GM12878 (cell line): ENCODE measurements around the gene RTF2. TPM values are rescaled to one million over a fixed set of nuclear protein-coding genes. Genes with fewer than 3 reads are reported as not detected.

ENCODE experiments used
- ATAC-seq: fragments of 200-7000 bp; cut with Tn5 transposase; 3 replicates; pipeline ENCODE4 v1.9.1; 2020; ENCODE audit warnings: mild to moderate bottlenecking, moderate library complexity
- BruUV-seq: library from RNA; stranded (reverse); fragments of 400-500 nt; replicated peaks from 2 replicates; lab custom pipeline; 2021; lab: Mats Ljungman, UMichigan
- CTCF ChIA-PET: fragments of 300-600 bp; sonication (Branson Sonifier 250); formaldehyde crosslinking; extraction: SDS; loops from one replicate; lab custom pipeline; 2021; ENCODE audit warnings: inconsistent platforms; lab: Yijun Ruan, JAX
- POLR2A ChIA-PET: fragments of 350-600 bp; formaldehyde crosslinking; extraction: SDS; loops from one replicate; lab custom pipeline; 2021; ENCODE audit warnings: inconsistent platforms; lab: Charles Lee
- RAD21 ChIA-PET: fragments of 300-600 bp; sonication (Branson Sonifier 250); formaldehyde crosslinking; loops from one replicate; lab custom pipeline; 2023; ENCODE audit warnings: antibody characterized with exemption; ENCODE audit not compliant: unreplicated experiment; lab: Charles Lee
- SMC1A ChIA-PET: fragments of 300-600 bp; sonication (Branson Sonifier 250); formaldehyde crosslinking; loops from one replicate; lab custom pipeline; 2023; ENCODE audit not compliant: unreplicated experiment, uncharacterized antibody; lab: Charles Lee
- DNase-seq: peaks from one replicate; pipeline ENCODE4 v3.0.0-alpha.2; 2011; ENCODE audit warnings: low read depth, low spot score
- FAIRE-seq: peaks from 3 replicates; lab custom pipeline; 2011; peaks lifted over from hg19 to GRCh38; lab: Jason Lieb, UNC
- H2AFZ ChIP-seq: 2 replicates; pipeline ENCODE4 v1.6.0; 2011; ENCODE audit warnings: low read depth, low read length, control low read depth; ENCODE audit not compliant: control insufficient read depth
- H3K27ac ChIP-seq: 2 replicates; pipeline ENCODE4 v1.5.1; 2011; ENCODE audit warnings: control low read depth; ENCODE audit not compliant: control insufficient read depth, insufficient read depth
- H3K27me3 ChIP-seq, 2 experiments: replicated peaks in 1 of 2; 2 replicates each; pipeline versions ENCODE4 v1.6.0 to v1.6.1; 2011; ENCODE audit warnings: low read length in 1 of 2; ENCODE audit not compliant: control insufficient read depth in 2 of 2, insufficient read depth in 2 of 2
- H3K36me3 ChIP-seq, 2 experiments: 2 replicates each; pipeline ENCODE4 v1.5.1; 2011; ENCODE audit warnings: low read length in 1 of 2; ENCODE audit not compliant: control insufficient read depth in 2 of 2, insufficient read depth in 2 of 2
- H3K4me1 ChIP-seq: 2 replicates; pipeline ENCODE4 v1.6.1; 2011; ENCODE audit warnings: mild to moderate bottlenecking, low read length, moderate library complexity, mixed read lengths; ENCODE audit not compliant: control insufficient read depth, insufficient read depth
- H3K4me2 ChIP-seq: 2 replicates; pipeline ENCODE4 v1.6.0; 2011; ENCODE audit warnings: control low read depth; ENCODE audit not compliant: control insufficient read depth, insufficient read depth
- H3K4me3 ChIP-seq: fragments of 200-600 bp; sonication (generic); 2 replicates; pipeline ENCODE4 v1.5.1; 2016
- H3K79me2 ChIP-seq: 2 replicates; pipeline ENCODE4 v1.6.0; 2011; ENCODE audit warnings: low read length; ENCODE audit not compliant: control insufficient read depth, insufficient read depth
- H3K9ac ChIP-seq: 2 replicates; pipeline ENCODE4 v1.8.0; 2011; ENCODE audit warnings: low read length, control low read depth, mixed read lengths; ENCODE audit not compliant: control insufficient read depth, insufficient read depth
- H3K9me3 ChIP-seq: replicated peaks from 3 replicates; pipeline ENCODE4 v1.5.1; 2011; ENCODE audit warnings: mild to moderate bottlenecking, low read length; ENCODE audit not compliant: control insufficient read depth, insufficient read depth
- H4K20me1 ChIP-seq: 2 replicates; pipeline ENCODE4 v1.6.0; 2011; ENCODE audit not compliant: control insufficient read depth, insufficient read depth
- CHD1 ChIP-seq: IDR thresholded peaks from 2 replicates; pipeline ENCODE4 v1.6.1; 2012; ENCODE audit warnings: low read depth, low read length, improper control_type of control experiment
- HDGF ChIP-seq: fragments of 450-650 bp; IDR thresholded peaks from 2 replicates; pipeline ENCODE4 v1.6.1; 2016; ENCODE audit warnings: antibody characterized with exemption
- MEF2B ChIP-seq: fragments of 450-650 bp; IDR thresholded peaks from 2 replicates; pipeline ENCODE4 v1.6.1; 2018; ENCODE audit warnings: mild to moderate bottlenecking, moderate library complexity; ENCODE audit not compliant: partially characterized antibody, poor library complexity, severe bottlenecking
- PAX5 ChIP-seq: IDR thresholded peaks from 2 replicates; pipeline ENCODE4 v1.6.1; 2011; ENCODE audit warnings: low read depth, low read length, borderline replicate concordance
- WGBS: methylation state at CpG from one replicate; pipeline ENCODE4 v1.1.6; 2016; ENCODE audit warnings: low lambda C conversion rate; ENCODE audit not compliant: insufficient replicate concordance, insufficient coverage; ENCODE audit errors: missing lambda C conversion rate; 5-methylcytosine and 5-hydroxymethylcytosine counted together
- in situ Hi-C: fragments of 300-500 bp; cut with MboI; formaldehyde crosslinking; loops from 9 replicates; pipeline ENCODE4 v1.14.3; 2018; ENCODE audit warnings: mixed read lengths
- intact Hi-C: fragments of 100-400 bp; cut with micrococcal nuclease; formaldehyde crosslinking; loops from one replicate; pipeline ENCODE4 v1.14.2; 2022; ENCODE audit not compliant: unreplicated experiment
- polyA plus RNA-seq, 11 experiments: library from polyadenylated mRNA; depleted of rRNA in 4 of 11; unstranded in 6 of 11; stranded (reverse) in 5 of 11; fragments of >200 nt; fragmentation: Nextera tagmentation in 4 of 11; fragmentation: Illumina TruSeq in 1 of 11; extraction: Ambion mirVana in 4 of 11; extraction: Trizol in 1 of 11; gene quantifications; 1 replicate in 1 of 11; 2 replicates in 10 of 11; pipeline versions ENCODE4 v1.2.1 to v1.2.3, GENCODE V29; 2011 to 2016; ENCODE audit warnings: inconsistent platforms in 2 of 11, missing spikeins in 2 of 11, low read depth in 1 of 11
- total RNA-seq, 4 experiments: library from RNA; depleted of rRNA in 3 of 4; stranded (reverse); fragments of >200 nt in 3 of 4; fragmentation: Illumina TruSeq in 1 of 4; extraction: Trizol in 1 of 4; gene quantifications; 2 replicates each; pipeline versions ENCODE4 v1.2.1 to v1.2.3, GENCODE V29; 2013 to 2021
- TF ChIP-seq, protein P1 (sequence below): fragments of 450-650 bp; IDR thresholded peaks from 2 replicates; pipeline ENCODE4 v1.6.1; 2017; ENCODE audit warnings: low read depth, mild to moderate bottlenecking, moderate library complexity

Gene RTF2
- total and polyA plus RNA-seq, 10 of the 15 experiments (the other 5 are each of a cell fraction or from before 2014, with no cell fraction given), result 66.2 to 133 (median 82.9) TPM

DNA sequence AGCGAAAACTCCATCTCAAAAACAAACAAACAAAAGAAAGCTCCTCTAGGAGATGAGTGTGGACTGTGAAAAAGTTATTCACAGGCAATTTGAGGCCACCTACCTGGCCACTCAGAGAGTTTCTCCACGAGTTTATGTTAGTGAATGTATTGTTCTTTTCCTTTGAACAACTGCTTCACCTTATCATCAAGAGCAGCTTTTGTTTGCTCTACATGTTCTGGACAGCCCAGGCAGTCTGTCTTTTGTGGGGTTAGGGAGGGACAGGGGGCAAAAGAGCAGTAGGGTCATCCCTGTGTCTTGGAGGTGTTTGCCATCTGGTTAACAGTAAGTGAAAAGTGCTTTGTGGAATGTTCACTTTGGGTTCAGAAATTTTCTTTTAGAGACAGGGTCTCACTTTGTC is 48.4 kb upstream of the RTF2 start:
- FAIRE-seq (no peak), DNase-seq (no peak), ATAC-seq (no peak)
- no peak for TF ChIP-seq PAX5
- TF ChIP-seq, protein P1, sequence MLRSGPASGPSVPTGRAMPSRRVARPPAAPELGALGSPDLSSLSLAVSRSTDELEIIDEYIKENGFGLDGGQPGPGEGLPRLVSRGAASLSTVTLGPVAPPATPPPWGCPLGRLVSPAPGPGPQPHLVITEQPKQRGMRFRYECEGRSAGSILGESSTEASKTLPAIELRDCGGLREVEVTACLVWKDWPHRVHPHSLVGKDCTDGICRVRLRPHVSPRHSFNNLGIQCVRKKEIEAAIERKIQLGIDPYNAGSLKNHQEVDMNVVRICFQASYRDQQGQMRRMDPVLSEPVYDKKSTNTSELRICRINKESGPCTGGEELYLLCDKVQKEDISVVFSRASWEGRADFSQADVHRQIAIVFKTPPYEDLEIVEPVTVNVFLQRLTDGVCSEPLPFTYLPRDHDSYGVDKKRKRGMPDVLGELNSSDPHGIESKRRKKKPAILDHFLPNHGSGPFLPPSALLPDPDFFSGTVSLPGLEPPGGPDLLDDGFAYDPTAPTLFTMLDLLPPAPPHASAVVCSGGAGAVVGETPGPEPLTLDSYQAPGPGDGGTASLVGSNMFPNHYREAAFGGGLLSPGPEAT, result no peak
- TF ChIP-seq HDGF, result no peak
- TF ChIP-seq CHD1, result no peak
- TF ChIP-seq MEF2B, result no peak
- H3K36me3 ChIP-seq, result no peaks in the 10 kb centered on the region
- H3K4me2 ChIP-seq, result no peak overlapping the region
- no peak overlapping the region for H3K4me3 ChIP-seq
- H4K20me1 ChIP-seq, result no peaks in the 10 kb centered on the region
- intact Hi-C loops (no loop called here), in situ Hi-C loops (no loop called here)
- SMC1A ChIA-PET, result no interaction called here
- H3K9me3 ChIP-seq, result no peaks in the 10 kb centered on the region
- RAD21 ChIA-PET, result no interaction called here
- H3K27ac ChIP-seq, result no peak overlapping the region
- H3K79me2 ChIP-seq, result no peaks in the 10 kb centered on the region
- no TSS peak for BruUV-seq
- POLR2A ChIA-PET, result no interaction called here
- WGBS, result 74% methylated on average over 2 of the region's 2 CpGs
- H2AFZ ChIP-seq, result no peak overlapping the region
- H3K9ac ChIP-seq, result no peak overlapping the region
- H3K27me3 ChIP-seq, result no peaks in the 10 kb centered on the region
- H3K4me1 ChIP-seq, result peaks cover 4% of the 10 kb centered on the region
- CTCF ChIA-PET, result no interaction called here
